H9 (cell line): ENCODE data around the gene PLEKHG7. TPM values are rescaled to one million over a fixed set of nuclear protein-coding genes. Genes with fewer than 3 reads are reported as not detected.

ENCODE experiments used
- DNase-seq: peaks from one replicate; pipeline ENCODE4 v3.0.0-alpha.2; 2017
- H2AFZ ChIP-seq: one replicate; pipeline ENCODE4 v1.6.1; 2013; ENCODE audit warnings: mild to moderate bottlenecking, low read length, control low read depth, moderate library complexity
- H2AK5ac ChIP-seq: 2 replicates; pipeline ENCODE4 v1.6.1; 2013; ENCODE audit warnings: low read length, control low read depth, mixed read lengths; ENCODE audit not compliant: insufficient read length
- H2BK120ac ChIP-seq: one replicate; pipeline ENCODE4 v1.6.1; 2013; ENCODE audit warnings: low read depth, mild to moderate bottlenecking, low read length, control low read depth, inconsistent platforms; ENCODE audit not compliant: poor library complexity, severe bottlenecking
- H2BK12ac ChIP-seq: 2 replicates; pipeline ENCODE4 v1.6.1; 2013; ENCODE audit warnings: low read length, control low read depth, mixed read lengths, low read depth; ENCODE audit not compliant: insufficient read length
- H2BK15ac ChIP-seq: 2 replicates; pipeline ENCODE4 v1.6.1; 2013; ENCODE audit warnings: low read depth, low read length, control low read depth
- H2BK20ac ChIP-seq: one replicate; pipeline ENCODE4 v1.6.1; 2013; ENCODE audit warnings: low read depth, mild to moderate bottlenecking, low read length, control low read depth, inconsistent platforms; ENCODE audit not compliant: poor library complexity, severe bottlenecking
- H2BK5ac ChIP-seq: 2 replicates; pipeline ENCODE4 v1.6.1; 2013; ENCODE audit warnings: low read length, control low read depth, mixed read lengths; ENCODE audit not compliant: insufficient read length
- H3K14ac ChIP-seq: 2 replicates; pipeline ENCODE4 v1.6.1; 2013; ENCODE audit warnings: low read length, control low read depth; ENCODE audit not compliant: insufficient read depth
- H3K18ac ChIP-seq: 2 replicates; pipeline ENCODE4 v1.6.1; 2013; ENCODE audit warnings: low read depth, mild to moderate bottlenecking, mixed read lengths, low read length, control low read depth; ENCODE audit not compliant: insufficient read length
- H3K23ac ChIP-seq: 2 replicates; pipeline ENCODE4 v1.6.1; 2013; ENCODE audit warnings: low read length, control low read depth, mixed read lengths, low read depth; ENCODE audit not compliant: insufficient read length
- H3K23me2 ChIP-seq: 2 replicates; pipeline ENCODE4 v1.6.1; 2013; ENCODE audit warnings: low read depth, mild to moderate bottlenecking, mixed read lengths, low read length, control low read depth; ENCODE audit not compliant: insufficient read length, poor library complexity, severe bottlenecking
- H3K27ac ChIP-seq: 2 replicates; pipeline ENCODE4 v1.5.1; 2013; ENCODE audit warnings: low read length, control low read depth, mixed read lengths, low read depth; ENCODE audit not compliant: insufficient read length
- H3K27me3 ChIP-seq: 2 replicates; pipeline ENCODE4 v1.6.1; 2013; ENCODE audit warnings: low read length, control low read depth, inconsistent platforms; ENCODE audit not compliant: insufficient read depth
- H3K4ac ChIP-seq: 2 replicates; pipeline ENCODE4 v1.6.1; 2013; ENCODE audit warnings: low read depth, mild to moderate bottlenecking, control low read depth, inconsistent platforms, low read length, moderate library complexity
- H3K4me1 ChIP-seq: 2 replicates; pipeline ENCODE4 v1.6.1; 2013; ENCODE audit warnings: low read length, control low read depth, inconsistent platforms; ENCODE audit not compliant: insufficient read depth
- H3K4me2 ChIP-seq: 2 replicates; pipeline ENCODE4 v1.6.1; 2013; ENCODE audit warnings: low read length, control low read depth, mixed read lengths; ENCODE audit not compliant: insufficient read length, insufficient read depth
- H3K56ac ChIP-seq: 2 replicates; pipeline ENCODE4 v1.6.1; 2013; ENCODE audit warnings: low read depth, mild to moderate bottlenecking, mixed read lengths, low read length, control low read depth; ENCODE audit not compliant: insufficient read length
- H3K79me1 ChIP-seq: 2 replicates; pipeline ENCODE4 v1.6.1; 2013; ENCODE audit warnings: low read depth, mild to moderate bottlenecking, moderate library complexity, low read length, control low read depth, inconsistent platforms; ENCODE audit not compliant: insufficient read depth, poor library complexity, severe bottlenecking
- H3K79me2 ChIP-seq: 2 replicates; pipeline ENCODE4 v1.6.1; 2013; ENCODE audit warnings: low read length, control low read depth, inconsistent platforms; ENCODE audit not compliant: insufficient read depth
- H3K9ac ChIP-seq: 2 replicates; pipeline ENCODE4 v1.6.1; 2013; ENCODE audit warnings: low read length, control low read depth, mixed read lengths; ENCODE audit not compliant: insufficient read length; ENCODE audit errors: extremely low read depth
- H3K9me3 ChIP-seq: one replicate; pipeline ENCODE4 v1.6.1; 2013; ENCODE audit warnings: low read depth, low read length, inconsistent platforms; ENCODE audit not compliant: control insufficient read depth
- H3T11ph ChIP-seq: one replicate; pipeline ENCODE4 v1.6.1; 2013; ENCODE audit warnings: mild to moderate bottlenecking, low read length, control low read depth, inconsistent platforms
- H4K20me1 ChIP-seq: one replicate; pipeline ENCODE4 v1.6.1; 2013; ENCODE audit not compliant: control insufficient read depth, insufficient read length, insufficient read depth
- H4K5ac ChIP-seq: 2 replicates; pipeline ENCODE4 v1.6.1; 2013; ENCODE audit warnings: low read depth, mild to moderate bottlenecking, mixed read lengths, low read length, control low read depth; ENCODE audit not compliant: insufficient read length
- H4K8ac ChIP-seq: replicated peaks from 2 replicates; pipeline ENCODE4 v1.6.1; 2013; ENCODE audit warnings: low read length, control low read depth, mixed read lengths, low read depth; ENCODE audit not compliant: insufficient read length
- H4K91ac ChIP-seq: 2 replicates; pipeline ENCODE4 v1.6.1; 2013; ENCODE audit warnings: low read depth, mild to moderate bottlenecking, moderate library complexity, mixed read lengths, low read length, control low read depth; ENCODE audit not compliant: insufficient read length
- H3K27ac Mint-ChIP-seq, 3 experiments: 2 replicates in 2 of 3; 3 replicates in 1 of 3; pipeline ENCODE4 v1.8.0; 2020 to 2021; ENCODE audit warnings: mixed read lengths in 3 of 3, mild to moderate bottlenecking in 1 of 3, moderate library complexity in 1 of 3
- H3K27me3 Mint-ChIP-seq: 2 replicates; pipeline ENCODE4 v1.8.0; 2021; ENCODE audit warnings: low read depth, mild to moderate bottlenecking, moderate library complexity, mixed read lengths
- H3K36me3 Mint-ChIP-seq, 3 experiments: 2 replicates in 2 of 3; 3 replicates in 1 of 3; pipeline ENCODE4 v1.8.0; 2020 to 2021; ENCODE audit warnings: low read depth in 3 of 3, mixed read lengths in 3 of 3; ENCODE audit not compliant: insufficient read depth in 1 of 3
- H3K4me1 Mint-ChIP-seq, 2 experiments: 2 replicates each; pipeline ENCODE4 v1.8.0; 2020; ENCODE audit warnings: mixed read lengths in 2 of 2
- H3K4me3 Mint-ChIP-seq, 2 experiments: 2 replicates in 1 of 2; 3 replicates in 1 of 2; pipeline ENCODE4 v1.8.0; 2020 to 2021; ENCODE audit warnings: mild to moderate bottlenecking in 2 of 2, mixed read lengths in 2 of 2, moderate library complexity in 1 of 2
- H3K9me3 Mint-ChIP-seq, 2 experiments: 2 replicates in 1 of 2; 3 replicates in 1 of 2; pipeline ENCODE4 v1.8.0; 2020; ENCODE audit warnings: mild to moderate bottlenecking in 2 of 2, mixed read lengths in 2 of 2, moderate library complexity in 1 of 2
- CTCF ChIP-seq: fragments of 200-600 bp; sonication (generic); conservative IDR thresholded peaks from 3 replicates; pipeline ENCODE4 v1.8.0; 2021; ENCODE audit warnings: antibody characterized with exemption, mild to moderate bottlenecking
- WGBS: extraction: QIAGEN DNeasy Blood & Tissue Kit; methylation state at CpG from one replicate; pipeline ENCODE4 v1.1.7; 2013; ENCODE audit warnings: missing lambda C conversion rate, low lambda C conversion rate, mixed read lengths; ENCODE audit not compliant: insufficient read length; ENCODE audit errors: extremely low coverage; 5-methylcytosine and 5-hydroxymethylcytosine counted together
- total RNA-seq: library from RNA; stranded (reverse); gene quantifications from 2 replicates; pipeline ENCODE4 v1.2.1, GENCODE V29; 2021

Gene PLEKHG7
- total RNA-seq, 1 experiment from 2014 or later, result not detected

GRCh38 chr12:92779902-92780301, 77.1 kb downstream of the PLEKHG7 start:
- Histone ChIP-seq H2BK20ac (no peak overlapping the region), H2AFZ (no peak overlapping the region), H3K4ac (no peak overlapping the region), H3K23ac (no peak overlapping the region), H3K14ac (no peak overlapping the region), H3K27ac (no peak overlapping the region), H2BK15ac (no peak overlapping the region), H3K79me2 (no peaks in the 10 kb centered on the region), H3K56ac (no peak overlapping the region), H2BK120ac (no peak overlapping the region), H3T11ph (no peak overlapping the region), H2AK5ac (no peak overlapping the region), H2BK5ac (no peak overlapping the region), H3K4me1 (no peaks in the 10 kb centered on the region), H3K27me3 (no peaks in the 10 kb centered on the region), H3K18ac (no peak overlapping the region), H3K23me2 (no peaks in the 10 kb centered on the region), H3K79me1 (no peaks in the 10 kb centered on the region), H3K9ac (no peak overlapping the region), H4K5ac (no peak overlapping the region), H4K20me1 (no peaks in the 10 kb centered on the region), H4K8ac (no peak overlapping the region), H3K9me3 (no peaks in the 10 kb centered on the region), H2BK12ac (no peak overlapping the region), H4K91ac (no peak overlapping the region), H3K4me2 (no peak overlapping the region)
- no peak overlapping the region for H3K27ac Mint-ChIP-seq
- no peaks in the 10 kb centered on the region for H3K27me3 Mint-ChIP-seq
- peaks cover 8 to 11% of the 10 kb centered on the region in 2 experiments for H3K4me1 Mint-ChIP-seq
- peaks cover 0 to 10% (median 8%) of the 10 kb centered on the region in 3 experiments; a peak in 3 of 7 replicates for H3K36me3 Mint-ChIP-seq
- TF ChIP-seq CTCF, result no peak
- no CpG with 5 or more reads among the region's 1 CpG for WGBS
- no peak overlapping the region for H3K4me3 Mint-ChIP-seq
- DNase-seq, result no peak
- H3K9me3 Mint-ChIP-seq, result no peaks in the 10 kb centered on the region
